HepG2 (cell line): ENCODE results near the gene TRMT1. TPM values are rescaled to one million over a fixed set of nuclear protein-coding genes. Genes with fewer than 3 reads are reported as not detected.

Source experiments
- ARID2 ChIP-seq: sonication (generic); formaldehyde crosslinking; IDR thresholded peaks from 2 replicates; pipeline ENCODE4 v1.8.1; 2022; ENCODE audit warnings: mild to moderate bottlenecking, missing genetic modification reagents, borderline replicate concordance
- CREB1 ChIP-seq, 2 experiments: fragments of 450-650 bp in 1 of 2; IDR thresholded peaks; 2 replicates each; pipeline ENCODE4 v1.6.1; 2016 to 2017; ENCODE audit warnings: control low read depth in 1 of 2, mild to moderate bottlenecking in 1 of 2, missing compliant biosample characterization in 1 of 2, missing genetic modification characterization in 1 of 2
- JDP2 ChIP-seq: sonication (generic); formaldehyde crosslinking; IDR thresholded peaks from 2 replicates; pipeline ENCODE4 v1.8.1; 2022; ENCODE audit warnings: missing genetic modification reagents, borderline replicate concordance
- NFAT5 ChIP-seq: sonication (generic); formaldehyde crosslinking; IDR thresholded peaks from 2 replicates; pipeline ENCODE4 v1.4.0; 2020; ENCODE audit warnings: missing genetic modification reagents
- NFRKB ChIP-seq: fragments of 450-650 bp; IDR thresholded peaks from 2 replicates; pipeline ENCODE4 v1.6.1; 2017
- TRIM24 ChIP-seq: sonication (generic); formaldehyde crosslinking; IDR thresholded peaks from 2 replicates; pipeline ENCODE4 v1.8.0; 2022; ENCODE audit warnings: mild to moderate bottlenecking, missing genetic modification reagents
- ZFAT ChIP-seq: sonication (generic); formaldehyde crosslinking; conservative IDR thresholded peaks from 2 replicates; pipeline ENCODE4 v1.8.1; 2023; ENCODE audit warnings: missing genetic modification reagents, inconsistent platforms
- ZFP37 ChIP-seq: sonication (generic); formaldehyde crosslinking; IDR thresholded peaks from 2 replicates; pipeline ENCODE4 v1.4.0; 2020; ENCODE audit warnings: missing genetic modification reagents, borderline replicate concordance
- ZHX2 ChIP-seq, 2 experiments: sonication (generic) in 1 of 2; formaldehyde crosslinking in 1 of 2; IDR thresholded peaks; 2 replicates each; pipeline versions ENCODE4 v1.6.1 to v1.9.0; 2014 to 2022; ENCODE audit warnings: antibody characterized with exemption in 1 of 2, borderline replicate concordance in 1 of 2, inconsistent platforms in 1 of 2, low read depth in 1 of 2, missing genetic modification reagents in 1 of 2
- ZNF12 ChIP-seq: sonication (generic); formaldehyde crosslinking; IDR thresholded peaks from 2 replicates; pipeline ENCODE4 v1.5.0; 2020; ENCODE audit warnings: missing genetic modification reagents
- ZNF34 ChIP-seq: sonication (generic); formaldehyde crosslinking; IDR thresholded peaks from 2 replicates; pipeline ENCODE4 v1.4.0; 2020; ENCODE audit warnings: mild to moderate bottlenecking, missing genetic modification reagents, borderline replicate concordance
- polyA plus RNA-seq, 8 experiments: library from polyadenylated mRNA; depleted of rRNA in 3 of 8; stranded (reverse) in 7 of 8; unstranded in 1 of 8; fragments of >200 nt; fragmentation: Illumina TruSeq in 4 of 8; extraction: Trizol in 4 of 8; gene quantifications; 2 replicates each; pipeline versions ENCODE4 v1.2.1 to v1.2.3, GENCODE V29; 2011 to 2016; ENCODE audit warnings: low read depth in 4 of 8, missing spikeins in 1 of 8, mixed read lengths in 1 of 8; ENCODE audit not compliant: insufficient read depth in 1 of 8
- total RNA-seq, 5 experiments: library from RNA; depleted of rRNA; stranded (reverse); fragments of >200 nt; fragmentation: Illumina TruSeq; extraction: Trizol; gene quantifications; 2 replicates each; pipeline ENCODE4 v1.2.3, GENCODE V29; 2016; ENCODE audit warnings: low read depth in 1 of 5

TRMT1 gene
- total and polyA plus RNA-seq, 2 of the 13 experiments (the other 11 are each of a cell fraction or from before 2014, with no cell fraction given): 35.5 to 44.1 TPM

- TF ChIP-seq CREB1 (IDR thresholded peaks at IDR 0.05) (no peak), CREB1 (CRISPR knock-in tag; IDR thresholded peaks at IDR 0.05) (no peak), ZNF34 (CRISPR knock-in tag) (peak; percentile 44; the same call in 1 of the 2 replicates), ZFP37 (CRISPR knock-in tag) (no peak), ZFAT (CRISPR knock-in tag) (no peak), ZHX2 (IDR thresholded peaks at IDR 0.05; ENCODE audit: low read depth) (no peak), ZHX2 (CRISPR knock-in tag; IDR thresholded peaks at IDR 0.05; ENCODE audit: borderline replicate concordance) (no peak), ARID2 (CRISPR knock-in tag) (no peak), NFAT5 (CRISPR knock-in tag) (0 out of 2 replicates have a peak, but pooled peaks have one; percentile 34), JDP2 (CRISPR knock-in tag) (no peak), NFRKB (no peak), TRIM24 (CRISPR knock-in tag) (no peak), ZNF12 (CRISPR knock-in tag) (no peak)
These were observed 56.1 kb downstream of the TRMT1 start (continued) for GRCh38 chr19:13060233-13060963.
